Measurements from ENCODE around the gene DDX23.

DDX23 gene

GRCh38 chr12:48822139-48822538, 29.8 kb downstream of the DDX23 start:
- FAIRE-seq, result no peak

GRCh38 chr12:48819986-48820725, 31.8 kb downstream of the DDX23 start:
- FAIRE-seq, result no peak

- no peak for FAIRE-seq
Observed at GRCh38 chr12:48818831-48819590, 33.0 kb downstream of the DDX23 start.

GRCh38 chr12:48817873-48818830, 33.8 kb downstream of the DDX23 start, which contains the start of gene CACNB3:
Gene CACNB3 (plus strand): TSS chr12:48818496. CDS start chr12:48818930, 434 bp downstream.
- FAIRE-seq, result no peak

- no peak for FAIRE-seq
Observed at GRCh38 chr12:48816143-48816854, 35.7 kb downstream of the DDX23 start.

GRCh38 chr12:48815126-48816110, 36.5 kb downstream of the DDX23 start:
- FAIRE-seq, result no peak

GRCh38 chr12:48814262-48815125, 37.5 kb downstream of the DDX23 start:
- no peak for FAIRE-seq

- FAIRE-seq, result no peak
Observed at GRCh38 chr12:48813465-48814261, 38.3 kb downstream of the DDX23 start.

- FAIRE-seq, result no peak
Observed at GRCh38 chr12:48812389-48812788, 39.6 kb downstream of the DDX23 start.

- no peak for FAIRE-seq
Observed at GRCh38 chr12:48811437-48812090, 40.4 kb downstream of the DDX23 start.

GRCh38 chr12:48810903-48811431, 41.0 kb downstream of the DDX23 start:
- FAIRE-seq, result no peak

- no peak for FAIRE-seq
Observed at GRCh38 chr12:48807981-48808380, 44.0 kb downstream of the DDX23 start.

- FAIRE-seq, result no peak
Observed at GRCh38 chr12:48803675-48804074, 48.3 kb downstream of the DDX23 start.

- FAIRE-seq, result no peak
Observed at GRCh38 chr12:48800971-48801370, 51.0 kb downstream of the DDX23 start.

- no peak for FAIRE-seq
Observed at GRCh38 chr12:48800457-48800856, 51.5 kb downstream of the DDX23 start.

- no peak for FAIRE-seq
Observed at GRCh38 chr12:48796976-48797375, 55.0 kb downstream of the DDX23 start.

GRCh38 chr12:48795550-48796455, 56.2 kb downstream of the DDX23 start:
- FAIRE-seq, result peak; percentile 33
